IMR-90 (cell line): ENCODE results near the gene DRAP1. TPM values are rescaled to one million over a fixed set of nuclear protein-coding genes. Genes with fewer than 3 reads are reported as not detected.

Experiments used
- ATAC-seq: fragments of 200-7000 bp; cut with Tn5 transposase; 2 replicates; pipeline ENCODE4 v1.9.1; 2020; ENCODE audit warnings: low read depth, mild to moderate bottlenecking, moderate library complexity
- BruUV-seq: library from RNA; stranded (reverse); fragments of 400-500 nt; replicated peaks from 2 replicates; lab custom pipeline; 2021; lab: Mats Ljungman, UMichigan
- CTCF ChIA-PET: fragments of 300-600 bp; formaldehyde crosslinking; extraction: SDS; loops from one replicate; lab custom pipeline; 2021; ENCODE audit warnings: antibody characterized with exemption; lab: Yijun Ruan, JAX
- POLR2A ChIA-PET: fragments of 300-600 bp; sonication (Branson Sonifier 250); formaldehyde crosslinking; loops from one replicate; lab custom pipeline; 2022; ENCODE audit warnings: antibody characterized with exemption; ENCODE audit not compliant: unreplicated experiment; lab: Charles Lee
- DNase-seq: peaks from one replicate; pipeline ENCODE4 v3.0.0; 2013
- H2AFZ ChIP-seq: replicated peaks from 2 replicates; pipeline ENCODE3; 2013; ENCODE audit warnings: low read length, mild to moderate bottlenecking; ENCODE audit not compliant: poor library complexity
- H2AK5ac ChIP-seq: 2 replicates; pipeline ENCODE4 v1.6.1; 2013; ENCODE audit warnings: low read depth, low read length, inconsistent platforms
- H2AK9ac ChIP-seq: replicated peaks from 2 replicates; pipeline ENCODE3; 2013; ENCODE audit warnings: mild to moderate bottlenecking, low read depth, low read length, moderate library complexity; ENCODE audit not compliant: poor library complexity
- H2BK120ac ChIP-seq: 2 replicates; pipeline ENCODE4 v1.6.1; 2013; ENCODE audit warnings: low read depth, low read length, inconsistent platforms
- H2BK15ac ChIP-seq: 3 replicates; pipeline ENCODE4 v1.6.1; 2013; ENCODE audit warnings: low read depth, low read length, inconsistent platforms
- H2BK20ac ChIP-seq: 2 replicates; pipeline ENCODE4 v1.6.1; 2013; ENCODE audit warnings: low read depth, mild to moderate bottlenecking, inconsistent platforms, low read length, moderate library complexity
- H2BK5ac ChIP-seq: 2 replicates; pipeline ENCODE4 v1.6.1; 2013; ENCODE audit warnings: mild to moderate bottlenecking, low read depth, low read length, inconsistent platforms; ENCODE audit not compliant: poor library complexity, severe bottlenecking
- H3K14ac ChIP-seq: replicated peaks from 2 replicates; pipeline ENCODE4 v1.6.1; 2013; ENCODE audit warnings: low read depth, low read length, inconsistent platforms
- H3K18ac ChIP-seq: 2 replicates; pipeline ENCODE4 v1.6.1; 2013; ENCODE audit warnings: low read depth, low read length, control low read depth
- H3K23ac ChIP-seq: 2 replicates; pipeline ENCODE4 v1.6.1; 2013; ENCODE audit warnings: low read depth, low read length, inconsistent platforms
- H3K27ac ChIP-seq: 2 replicates; pipeline ENCODE4 v1.5.1; 2013; ENCODE audit warnings: mild to moderate bottlenecking, control low read depth, low read length; ENCODE audit not compliant: insufficient read depth
- H3K27me3 ChIP-seq: 2 replicates; pipeline ENCODE4 v1.6.1; 2013; ENCODE audit warnings: low read length; ENCODE audit not compliant: control insufficient read depth, insufficient read depth
- H3K36me3 ChIP-seq: 2 replicates; pipeline ENCODE4 v1.6.1; 2013; ENCODE audit warnings: low read length, mixed read lengths; ENCODE audit not compliant: control insufficient read depth, insufficient read depth
- H3K4ac ChIP-seq: 2 replicates; pipeline ENCODE4 v1.6.1; 2013; ENCODE audit warnings: low read depth, low read length, inconsistent platforms
- H3K4me1 ChIP-seq: 2 replicates; pipeline ENCODE4 v1.6.1; 2013; ENCODE audit warnings: low read length, mixed read lengths; ENCODE audit not compliant: control insufficient read depth, insufficient read depth
- H3K4me2 ChIP-seq: 2 replicates; pipeline ENCODE4 v1.6.1; 2013; ENCODE audit warnings: low read depth, mild to moderate bottlenecking, control low read depth, low read length, moderate library complexity
- H3K4me3 ChIP-seq: 2 replicates; pipeline ENCODE4 v1.5.1; 2013; ENCODE audit warnings: low read depth, mild to moderate bottlenecking, control low read depth, low read length, moderate library complexity; ENCODE audit not compliant: insufficient read depth
- H3K56ac ChIP-seq: 2 replicates; pipeline ENCODE4 v1.6.1; 2013; ENCODE audit warnings: low read length, inconsistent platforms; ENCODE audit not compliant: insufficient read depth; ENCODE audit errors: extremely low read depth
- H3K79me1 ChIP-seq, 2 experiments: 2 replicates each; pipeline ENCODE4 v1.6.1; 2013; ENCODE audit warnings: low read length in 2 of 2, inconsistent platforms in 1 of 2, low read depth in 1 of 2
- H3K9ac ChIP-seq: 2 replicates; pipeline ENCODE4 v1.6.1; 2013; ENCODE audit warnings: low read depth, low read length, control low read depth
- H3K9me1 ChIP-seq: 2 replicates; pipeline ENCODE4 v1.6.1; 2013; ENCODE audit warnings: low read length, inconsistent platforms; ENCODE audit not compliant: insufficient read depth
- H3K9me3 ChIP-seq: 2 replicates; pipeline ENCODE4 v1.6.1; 2013; ENCODE audit warnings: low read length; ENCODE audit not compliant: control insufficient read depth, insufficient read depth
- H4K20me1 ChIP-seq: 2 replicates; pipeline ENCODE4 v1.6.1; 2013; ENCODE audit warnings: low read length, inconsistent platforms; ENCODE audit not compliant: insufficient read depth
- H4K5ac ChIP-seq: 2 replicates; pipeline ENCODE4 v1.6.1; 2013; ENCODE audit warnings: mild to moderate bottlenecking, low read depth, low read length, control low read depth
- H4K8ac ChIP-seq, 2 experiments: 2 replicates each; pipeline ENCODE4 v1.6.1; 2013; ENCODE audit warnings: low read depth in 2 of 2, low read length in 2 of 2, control low read depth in 1 of 2, inconsistent platforms in 1 of 2
- H4K91ac ChIP-seq: 2 replicates; pipeline ENCODE4 v1.6.1; 2013; ENCODE audit warnings: low read depth, low read length, inconsistent platforms; ENCODE audit not compliant: insufficient read depth
- CHD1 ChIP-seq: IDR thresholded peaks from 2 replicates; pipeline ENCODE4 v1.6.1; 2012; ENCODE audit warnings: low read depth, low read length, improper control_type of control experiment
- FOS ChIP-seq: fragments of 150-350 bp; IDR thresholded peaks from 2 replicates; pipeline ENCODE4 v1.6.1; 2016; ENCODE audit warnings: low read depth, low read length
- MAZ ChIP-seq: IDR thresholded peaks from 2 replicates; pipeline ENCODE4 v1.6.1; 2012; ENCODE audit warnings: low read depth, mild to moderate bottlenecking, low read length, improper control_type of control experiment, moderate library complexity, borderline replicate concordance
- MXI1 ChIP-seq: IDR thresholded peaks from 2 replicates; pipeline ENCODE4 v1.6.1; 2012; ENCODE audit warnings: low read depth, mild to moderate bottlenecking, low read length, moderate library complexity, borderline replicate concordance
- RFX5 ChIP-seq: IDR thresholded peaks from 2 replicates; pipeline ENCODE4 v1.8.0; 2012; ENCODE audit warnings: low read depth, mild to moderate bottlenecking, low read length, moderate library complexity
- WGBS, 2 experiments: methylation state at CpG; one replicate each; pipeline versions ENCODE4 v1.1.5 to v1.1.7; 2013; ENCODE audit warnings: missing lambda C conversion rate in 2 of 2; ENCODE audit not compliant: insufficient read length in 1 of 2; ENCODE audit errors: extremely low coverage in 2 of 2; 5-methylcytosine and 5-hydroxymethylcytosine counted together
- dilution Hi-C: fragments of 300-500 bp; cut with HindIII; formaldehyde crosslinking; loops from one replicate; pipeline ENCODE4 v1.14.3; 2018; ENCODE audit warnings: low sequenced_read_pairs; ENCODE audit not compliant: unreplicated experiment
- in situ Hi-C: fragments of 300-500 bp; cut with MboI; formaldehyde crosslinking; loops from 3 replicates; pipeline ENCODE4 v1.14.3; 2019; ENCODE audit warnings: low sequenced_read_pairs, inconsistent platforms, mixed read lengths
- intact Hi-C: fragments of 100-400 bp; cut with micrococcal nuclease; formaldehyde crosslinking; loops from 2 replicates; pipeline ENCODE4 v1.10.0; 2022
- polyA plus RNA-seq, 3 experiments: library from polyadenylated mRNA; depleted of rRNA; stranded (reverse); fragments of >200 nt; gene quantifications; 2 replicates each; pipeline ENCODE4 v1.2.3, GENCODE V29; 2012; ENCODE audit warnings: low replicate concordance in 1 of 3
- total RNA-seq: library from RNA; depleted of rRNA; stranded (reverse); fragments of >200 nt; gene quantifications from 2 replicates; pipeline ENCODE4 v1.2.3, GENCODE V29; 2012

DRAP1 gene
- total and polyA plus RNA-seq, 2 of the 4 experiments (the other 2 are of a cell fraction): 237 to 344 TPM

DNA sequence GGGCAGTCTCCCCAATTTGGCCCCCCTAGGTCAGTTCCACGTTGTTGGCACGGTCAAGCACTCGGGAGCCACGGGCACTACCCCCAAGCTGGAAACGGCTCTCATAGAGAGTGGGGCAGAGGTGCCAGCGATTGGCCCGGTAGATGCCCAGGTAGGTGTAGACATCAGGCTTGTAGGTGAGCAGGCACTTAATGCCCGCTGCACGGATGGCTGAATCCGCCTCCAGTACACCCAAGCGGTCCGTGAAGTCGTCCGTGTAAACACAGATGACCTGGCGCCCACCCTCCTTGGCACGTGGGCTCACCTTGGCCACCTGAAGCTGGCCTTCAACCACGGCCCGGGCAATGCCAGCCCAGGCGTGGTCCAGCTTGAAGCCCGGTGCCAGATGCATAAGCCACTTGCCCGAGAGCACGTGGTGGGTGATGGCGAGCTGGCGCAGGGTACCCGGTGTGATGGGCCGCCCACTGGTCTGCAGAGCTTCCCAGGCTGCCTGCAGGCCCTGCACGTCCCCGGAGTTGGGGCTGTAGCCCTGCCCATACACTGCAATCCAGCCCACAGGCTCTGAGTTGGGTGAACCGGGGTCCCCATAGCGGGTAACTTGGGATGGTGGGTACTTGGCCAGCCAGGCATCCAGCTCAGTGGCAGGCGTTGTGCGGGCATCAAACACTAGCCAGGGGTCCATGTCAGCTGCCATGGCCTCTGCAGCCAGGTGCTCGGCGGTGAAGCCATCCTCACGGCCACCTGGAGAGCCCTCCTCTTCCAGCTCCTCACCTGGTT lies 1.6 kb upstream of the DRAP1 start:
- DNase-seq: no peak
- no TSS peak for BruUV-seq
- peaks cover 19 to 66% of the 10 kb centered on the region in 2 experiments for H3K79me1 ChIP-seq
- H4K5ac ChIP-seq: peak overlapping the region; percentile 99
- H2AFZ ChIP-seq: peak overlapping the region; percentile 16
- peak overlapping the region; percentile 93; the same call in 1 of the 2 replicates for H3K56ac ChIP-seq
- dilution Hi-C loops (no loop called here), intact Hi-C loops (loop anchor here (5.0 kb wide), 1 partner anchor 45 kb away; the partner anchor contains the start of gene SART1), in situ Hi-C loops (no loop called here)
- H3K23ac ChIP-seq: peak overlapping the region; percentile 97
- peaks cover 11% of the 10 kb centered on the region for H4K20me1 ChIP-seq
- peak overlapping the region; percentile 79 for H2BK20ac ChIP-seq
- H2BK5ac ChIP-seq: peak overlapping the region; percentile 96
- 92% methylated on average over 16 of the region's 35 CpGs; no CpG with 5 or more reads in 1 of the 2 experiments for WGBS, 2 experiments
- peak overlapping the region; percentile 100 for H3K4me3 ChIP-seq
- peak overlapping the region; percentile 100 for H3K9ac ChIP-seq
- peak overlapping the region; percentile 96 for H3K4me2 ChIP-seq
- no peaks in the 10 kb centered on the region for H3K27me3 ChIP-seq
- TF ChIP-seq MXI1 (no peak), MAZ (0 out of 2 replicates have a peak, but pooled peaks have one; percentile 5), FOS (no peak), RFX5 (no peak), CHD1 (no peak)
- peak overlapping the region; percentile 99 for H2AK5ac ChIP-seq
- H2AK9ac ChIP-seq: peak overlapping the region; percentile 100
- peak overlapping the region; percentile 56 for H2BK15ac ChIP-seq
- peak overlapping the region; percentile 95 for H3K14ac ChIP-seq
- H3K9me1 ChIP-seq: peaks cover 35% of the 10 kb centered on the region
- no peaks in the 10 kb centered on the region for H3K9me3 ChIP-seq
- ChIA-PET CTCF (interaction anchor here (1.1 kb wide), 1 partner anchor 28 kb away, joined by 3 read pairs; no protein-coding TSS in a partner anchor), POLR2A (interaction anchor here (0.7 to 1.4 kb wide), 2 partner anchors 11 to 27 kb away, joined by 3 to 7 read pairs; partner anchors contain the start of gene CCDC85B)
- H2BK120ac ChIP-seq: peak overlapping the region; percentile 100
- H3K18ac ChIP-seq: peak overlapping the region; percentile 99
- no peak for ATAC-seq
- H3K27ac ChIP-seq: peak overlapping the region; percentile 82
- H4K91ac ChIP-seq: peak overlapping the region; percentile 97
- peaks cover 50% of the 10 kb centered on the region for H3K4me1 ChIP-seq
- H3K36me3 ChIP-seq: peaks cover 28% of the 10 kb centered on the region
- peak overlapping the region; percentile 64 to 97 for H4K8ac ChIP-seq
- H3K4ac ChIP-seq: peak overlapping the region; percentile 98
